ENCODE data around the gene ZFYVE28.

ZFYVE28 gene

GRCh38 chr4:2341261-2341841 is 77.1 kb downstream of the ZFYVE28 start:
- DNase-seq: no peak

- DNase-seq: no peak
Measured at GRCh38 chr4:2340272-2341061, 78.0 kb downstream of the ZFYVE28 start.

- no peak for DNase-seq
Measured at GRCh38 chr4:2339458-2340271, 78.8 kb downstream of the ZFYVE28 start.

- no peak for DNase-seq
Measured at GRCh38 chr4:2338754-2339457, 79.5 kb downstream of the ZFYVE28 start.

- DNase-seq: no peak
Measured at GRCh38 chr4:2337896-2338295, 80.5 kb downstream of the ZFYVE28 start.

GRCh38 chr4:2337131-2337723 is 81.2 kb downstream of the ZFYVE28 start:
- no peak for DNase-seq

GRCh38 chr4:2336659-2337058 is 81.8 kb downstream of the ZFYVE28 start:
- no peak for DNase-seq

GRCh38 chr4:2335729-2336101 is 82.7 kb downstream of the ZFYVE28 start:
- no peak for DNase-seq

GRCh38 chr4:2334826-2335728 is 83.4 kb downstream of the ZFYVE28 start:
- no peak for DNase-seq

GRCh38 chr4:2333916-2334644 is 84.4 kb downstream of the ZFYVE28 start:
- DNase-seq: no peak

- DNase-seq: no peak
Measured at GRCh38 chr4:2333356-2333841, 85.0 kb downstream of the ZFYVE28 start.

- no peak for DNase-seq
Measured at GRCh38 chr4:2332976-2333319, 85.5 kb downstream of the ZFYVE28 start.

- no peak for DNase-seq
Measured at GRCh38 chr4:2332201-2332975, 86.1 kb downstream of the ZFYVE28 start.

- DNase-seq: no peak
Measured at GRCh38 chr4:2331519-2332200, 86.8 kb downstream of the ZFYVE28 start.

- DNase-seq: no peak
Measured at GRCh38 chr4:2331043-2331420, 87.4 kb downstream of the ZFYVE28 start.

- DNase-seq: no peak
Measured at GRCh38 chr4:2330091-2331042, 88.1 kb downstream of the ZFYVE28 start.

- DNase-seq: no peak
Measured at GRCh38 chr4:2327579-2327978, 90.9 kb downstream of the ZFYVE28 start.

- no peak for DNase-seq
Measured at GRCh38 chr4:2324891-2325290, 93.6 kb downstream of the ZFYVE28 start.

All from CD4-positive, alpha-beta T cell treated with Interleukin-10 for 1 hour (primary cell).